GM21528 (cell line): ENCODE data around the gene SEPTIN5.

ENCODE experiments used
- ATAC-seq: cut with Tn5 transposase; IDR thresholded peaks from one replicate; pipeline ENCODE4 v1.9.1; 2021; ENCODE audit warnings: mild to moderate bottlenecking, moderate library complexity; ENCODE audit not compliant: unreplicated experiment, low FRiP score

The SEPTIN5 gene

DNA sequence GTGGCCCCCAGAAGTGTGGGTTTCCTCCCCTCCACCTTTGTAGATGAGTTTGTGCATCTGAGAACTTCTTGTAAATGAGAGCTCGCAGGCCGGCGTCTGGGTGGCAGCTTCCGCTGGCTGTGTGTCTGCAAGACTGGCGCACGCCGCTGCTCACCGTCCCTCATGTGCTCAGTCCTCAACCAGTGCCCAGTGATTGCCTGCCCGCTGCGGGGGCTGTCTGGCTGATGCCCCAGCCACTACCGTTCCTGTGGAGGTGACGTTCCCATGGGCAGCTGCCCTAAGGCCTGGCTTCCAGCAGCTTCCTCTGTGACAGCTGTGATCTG lies 55.1 kb downstream of the SEPTIN5 start:
- no peak for ATAC-seq

DNA sequence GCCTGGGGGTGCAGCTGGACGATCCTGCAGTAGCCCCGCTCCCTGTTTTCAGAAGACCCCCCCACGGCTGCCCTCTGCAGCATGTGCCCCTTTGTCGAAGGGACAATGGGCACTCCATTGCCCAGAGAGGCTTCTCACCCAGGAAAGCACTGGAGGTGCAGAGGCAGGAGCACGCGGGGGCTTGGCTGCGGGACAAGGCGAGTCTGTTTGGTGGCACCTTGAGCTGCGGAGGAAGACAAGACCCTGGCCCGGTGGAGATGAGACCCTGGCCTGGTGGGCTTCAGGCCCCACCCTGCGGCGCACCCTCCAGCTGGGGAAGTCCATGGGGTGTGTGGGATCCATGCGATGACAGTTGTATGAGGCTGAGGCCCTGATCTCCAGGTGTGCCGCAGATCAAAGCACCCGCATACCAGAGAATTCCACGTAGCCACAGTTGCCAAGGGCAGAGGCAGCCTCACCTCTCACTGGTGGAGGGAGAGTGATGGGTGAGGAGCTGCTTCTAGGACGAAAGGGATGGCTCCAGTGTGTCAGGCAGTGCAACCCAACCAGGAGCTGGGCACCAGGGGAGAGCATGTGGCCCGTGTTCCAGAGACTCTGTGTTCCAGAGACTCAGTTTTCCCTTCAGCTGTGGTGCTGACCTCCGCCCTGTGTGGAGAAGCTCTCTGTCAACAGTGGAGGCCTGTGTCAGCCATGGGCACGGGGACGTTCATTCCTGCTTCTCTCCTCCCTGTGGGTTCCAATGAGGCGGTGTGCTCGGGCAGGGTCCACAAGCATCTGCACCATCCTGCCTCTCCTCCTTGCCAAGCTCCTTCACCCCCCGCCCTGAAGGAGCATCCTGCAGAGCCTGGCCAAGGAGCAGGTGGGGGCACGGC lies 56.3 kb downstream of the SEPTIN5 start:
- ATAC-seq = no peak

DNA sequence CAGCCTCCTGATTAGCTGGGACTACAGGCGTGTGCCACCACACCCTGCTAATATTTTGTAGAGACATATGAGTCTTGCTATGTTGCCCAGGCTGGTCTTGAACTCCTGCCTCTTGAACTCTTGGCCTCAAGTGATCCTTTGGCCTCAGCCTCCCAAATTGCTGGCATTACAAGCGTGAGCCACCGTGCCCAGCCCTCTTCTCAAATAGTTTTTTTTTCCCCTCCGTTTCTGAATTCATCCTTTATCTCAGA lies 58.0 kb downstream of the SEPTIN5 start:
- ATAC-seq = no peak
